Sigmoid colon (tissue), 4 donors: ENCODE data around the gene COL17A1.

Experiments
- CTCF ChIP-seq, 4 experiments: fragments of 450-650 bp in 3 of 4; fragments of 200-600 bp in 1 of 4; IDR thresholded peaks; one replicate each; pipeline ENCODE4 v1.5.1; 2016 to 2019; ENCODE audit warnings: antibody characterized with exemption in 4 of 4, mild to moderate bottlenecking in 3 of 4, moderate library complexity in 2 of 4
- POLR2A ChIP-seq, 2 donors: fragments of 450-650 bp; IDR thresholded peaks; one replicate each; pipeline ENCODE4 v1.6.1; 2016; ENCODE audit warnings: antibody characterized with exemption in 2 of 2, mild to moderate bottlenecking in 2 of 2, moderate library complexity in 2 of 2
- POLR2AphosphoS5 ChIP-seq, 4 donors: sonication (generic); formaldehyde crosslinking; IDR thresholded peaks; one replicate each; pipeline ENCODE4 v1.6.1; 2017; ENCODE audit warnings: antibody characterized with exemption in 4 of 4

- no peak for TF ChIP-seq CTCF (IDR thresholded peaks at IDR 0.05)
- TF ChIP-seq POLR2A (IDR thresholded peaks at IDR 0.05), result no peak
- no peak for TF ChIP-seq POLR2AphosphoS5 (IDR thresholded peaks at IDR 0.05)
Measured at GRCh38 chr10:104130041-104130440, 44.4 kb upstream of the COL17A1 start.
